T-helper 2 cell (primary cell): ENCODE measurements around the gene BRAT1.

Experiments
- DNase-seq, 5 experiments: peaks; one replicate each; pipeline versions ENCODE4 v3.0.0 to v3.0.0-alpha.2; 2012 to 2022

The BRAT1 gene

DNA sequence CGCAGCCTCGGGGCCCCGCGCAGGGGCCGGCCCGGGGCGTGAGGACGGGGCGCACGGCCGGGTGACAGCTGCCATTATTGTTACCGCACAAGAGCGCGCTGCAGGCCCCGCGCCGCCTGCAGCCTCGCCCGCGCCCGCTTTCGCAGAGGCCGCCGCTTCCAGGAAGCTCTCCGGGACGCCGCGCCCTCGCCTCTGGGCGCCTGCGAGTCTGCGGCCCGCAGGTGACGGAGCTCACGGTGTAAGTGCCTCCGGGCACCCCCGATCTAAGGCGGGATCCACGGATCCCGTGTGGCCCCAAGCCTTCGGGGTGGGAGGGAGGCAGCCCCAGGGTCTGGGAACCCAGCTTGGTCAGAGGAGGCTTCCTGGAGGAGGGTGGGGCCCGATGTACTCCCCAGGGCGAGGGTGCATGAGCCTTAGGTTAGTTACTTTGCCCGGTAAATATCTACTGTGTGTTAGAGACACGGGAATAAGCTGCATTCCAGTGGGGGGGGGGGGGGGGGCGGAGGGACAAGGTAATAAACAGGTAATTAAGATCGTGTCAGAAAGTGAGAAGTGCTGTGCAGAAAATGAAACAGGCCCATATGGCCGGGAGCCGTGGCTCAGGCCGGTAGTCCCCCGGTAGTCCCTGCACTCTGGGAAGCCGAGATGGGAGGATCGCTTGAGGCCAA lies 4.1 kb upstream of the BRAT1 start:
- DNase-seq = peak in 1 of 5 experiments; percentile 53

DNA sequence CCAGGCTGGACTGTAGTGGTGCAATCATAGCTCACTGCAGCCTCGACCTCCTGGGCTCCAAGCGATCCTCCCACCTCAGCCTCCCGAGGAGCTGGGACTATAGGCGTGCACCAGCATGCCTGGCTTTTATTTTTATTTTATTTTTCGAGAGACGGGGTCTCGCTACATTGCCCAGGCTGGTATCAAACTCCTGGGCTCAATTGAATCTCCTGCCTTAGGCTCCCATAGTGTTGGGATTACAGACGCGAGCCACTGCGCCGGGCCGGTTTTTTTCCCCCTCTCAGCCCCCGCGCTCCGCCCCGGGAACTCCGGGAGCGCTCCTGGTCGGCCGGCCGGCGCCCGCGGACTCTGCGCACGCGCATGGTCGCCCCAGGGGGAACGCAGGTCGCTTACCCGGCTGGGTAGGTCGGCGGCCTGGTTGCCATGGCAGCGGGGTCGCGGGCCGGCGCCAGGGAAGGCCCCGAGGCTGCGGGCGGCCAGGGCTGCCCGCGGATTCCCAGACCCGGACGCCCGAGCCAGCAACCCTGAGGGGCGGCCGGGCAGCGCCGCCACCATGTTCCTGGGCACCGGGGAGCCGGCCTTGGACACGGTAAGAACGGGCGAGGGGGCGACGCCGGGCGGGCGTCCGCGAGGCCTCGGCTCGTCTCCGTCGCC lies 3.4 kb upstream of the BRAT1 start, which contains the start of gene IQCE:
TSS of gene IQCE (plus strand) at position 351 of the 654 bp plus-strand sequence. CDS start at position 554, 203 bp downstream.
- DNase-seq = peak; percentile 69 to 91 (median 81)

DNA sequence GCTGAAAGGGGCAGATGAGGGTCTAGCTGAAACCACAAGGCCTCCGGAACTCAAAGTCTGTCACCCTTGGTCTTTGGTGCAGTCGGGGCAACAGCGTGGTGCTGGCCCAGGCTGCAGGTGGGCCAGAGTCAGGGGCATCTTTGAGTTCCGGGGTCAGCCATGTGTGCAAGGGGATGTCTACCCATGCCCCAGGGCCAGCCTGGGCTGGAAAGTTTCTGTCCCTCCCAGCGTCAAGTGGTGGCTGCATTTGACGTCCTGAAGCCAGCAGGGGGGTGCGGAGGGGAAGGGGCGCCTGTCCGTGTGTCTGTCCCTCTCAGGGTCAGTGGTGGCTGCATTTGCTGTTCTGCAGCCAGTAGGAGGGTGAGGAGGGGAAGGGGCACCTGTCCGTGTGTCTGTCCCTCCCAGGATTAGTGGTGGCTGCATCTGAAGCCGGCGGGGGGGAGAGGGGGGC lies 638 bp downstream of the BRAT1 start:
- no peak for DNase-seq

DNA sequence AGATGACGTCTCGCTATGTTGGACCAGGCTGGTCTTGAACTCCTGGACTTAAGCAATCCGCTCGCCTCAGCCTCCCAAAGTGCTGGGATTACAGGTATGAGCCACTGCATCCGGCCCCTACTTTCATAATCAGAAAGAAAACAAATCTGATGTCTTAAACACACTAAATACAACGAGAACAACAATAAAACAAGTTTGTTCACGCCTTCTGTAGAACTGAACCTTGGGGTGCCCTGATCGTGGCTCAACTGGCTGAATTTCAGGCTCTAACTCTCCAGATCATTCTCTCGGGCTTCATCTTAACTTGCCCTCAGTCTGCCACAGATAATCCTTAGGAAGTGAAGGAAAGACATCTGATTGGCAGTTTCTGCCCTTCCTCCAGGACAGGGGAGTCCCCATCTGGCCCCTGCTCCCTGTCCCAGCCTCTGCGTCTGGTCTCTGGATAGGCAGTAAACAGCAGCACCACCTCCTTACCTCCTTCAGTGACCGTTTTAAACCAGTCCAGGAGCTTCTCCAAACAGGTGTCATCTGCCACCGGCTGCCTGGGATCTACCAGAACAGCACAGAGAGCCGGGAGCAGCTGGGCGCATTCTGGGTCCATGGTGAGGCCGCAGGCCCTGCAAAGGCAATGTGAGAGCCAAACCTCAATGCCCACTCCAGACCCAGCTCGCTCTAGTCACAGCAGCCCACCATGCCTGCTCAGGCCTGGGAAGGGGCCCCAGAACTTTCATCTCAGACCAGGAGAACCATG lies 1.3 kb downstream of the BRAT1 start:
- DNase-seq = no peak

DNA sequence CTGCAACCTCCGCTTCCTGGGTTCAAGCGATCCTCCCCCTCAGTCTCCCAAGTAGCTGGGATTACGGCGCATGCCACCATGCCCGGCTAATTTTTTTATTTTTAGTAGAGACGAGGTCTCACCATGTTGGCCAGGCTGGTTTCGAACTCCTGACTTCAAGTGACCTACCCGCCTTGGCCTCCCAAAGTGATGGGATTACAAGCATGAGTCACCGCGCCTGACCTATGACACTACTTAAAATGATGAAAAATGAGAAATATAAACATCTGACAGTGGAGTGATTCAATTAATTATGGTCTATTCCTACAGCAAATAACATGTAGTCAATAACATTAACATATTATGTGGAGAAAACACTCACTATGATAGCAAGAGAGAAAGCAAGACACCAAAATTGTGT lies 2.2 kb downstream of the BRAT1 start:
- no peak for DNase-seq

DNA sequence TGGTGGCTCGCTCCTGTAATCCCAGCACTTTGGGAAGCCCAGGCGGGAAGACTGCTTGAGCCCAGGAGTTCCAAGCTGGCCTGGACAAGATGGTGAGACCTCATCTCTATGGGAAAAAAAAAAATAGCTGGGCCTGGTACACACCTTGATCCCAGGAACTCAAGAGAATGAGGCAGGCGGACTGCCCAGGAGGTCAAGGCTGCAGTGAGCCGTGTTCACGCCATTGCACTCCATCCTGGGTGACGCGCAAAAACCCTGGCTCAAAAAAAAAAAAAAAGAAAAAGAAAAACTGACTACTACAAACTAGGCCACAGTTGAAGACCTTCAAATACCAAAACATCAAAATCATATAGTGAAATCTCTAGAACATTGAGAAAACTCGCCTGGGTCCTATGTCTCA lies 3.9 kb downstream of the BRAT1 start:
- DNase-seq = no peak

DNA sequence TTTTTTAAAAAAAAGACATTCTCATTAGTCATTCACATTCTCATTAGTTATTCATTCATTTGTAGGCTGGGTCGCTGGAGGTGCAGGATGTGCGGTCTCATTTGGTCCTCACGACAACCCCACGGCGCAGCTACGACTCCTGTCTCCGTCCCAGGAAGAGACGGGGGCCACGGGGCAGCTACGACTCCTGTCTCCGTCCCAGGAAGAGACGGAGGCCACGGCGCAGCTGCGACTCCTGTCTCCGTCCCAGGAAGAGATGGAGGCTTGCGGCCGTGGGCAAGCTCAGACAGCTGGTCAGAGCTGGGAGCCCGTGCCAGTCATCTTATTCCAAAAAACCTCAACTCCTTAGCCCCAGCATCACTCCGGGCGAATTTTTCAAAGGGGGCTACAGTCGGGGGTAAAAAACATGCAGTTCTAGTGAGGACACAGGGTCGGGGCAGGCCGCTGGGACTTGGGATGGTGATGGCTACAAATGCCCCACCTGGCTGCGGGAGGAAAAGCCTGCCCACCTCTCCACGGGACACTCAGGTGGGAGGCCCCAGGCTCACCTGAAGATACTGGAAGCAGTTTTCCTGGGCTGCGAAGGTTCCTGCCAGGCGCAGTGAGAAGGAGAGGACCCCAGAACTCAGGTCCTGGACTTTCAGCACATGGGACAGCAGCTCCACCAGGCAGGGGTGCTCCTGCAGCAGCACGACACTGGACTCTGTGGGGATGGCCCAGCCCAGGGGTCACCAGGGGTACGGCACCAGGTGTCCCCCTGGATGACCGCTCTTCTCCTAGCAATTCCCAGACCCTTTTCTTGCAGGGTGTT lies 8.3 kb downstream of the BRAT1 start:
- DNase-seq = no peak

DNA sequence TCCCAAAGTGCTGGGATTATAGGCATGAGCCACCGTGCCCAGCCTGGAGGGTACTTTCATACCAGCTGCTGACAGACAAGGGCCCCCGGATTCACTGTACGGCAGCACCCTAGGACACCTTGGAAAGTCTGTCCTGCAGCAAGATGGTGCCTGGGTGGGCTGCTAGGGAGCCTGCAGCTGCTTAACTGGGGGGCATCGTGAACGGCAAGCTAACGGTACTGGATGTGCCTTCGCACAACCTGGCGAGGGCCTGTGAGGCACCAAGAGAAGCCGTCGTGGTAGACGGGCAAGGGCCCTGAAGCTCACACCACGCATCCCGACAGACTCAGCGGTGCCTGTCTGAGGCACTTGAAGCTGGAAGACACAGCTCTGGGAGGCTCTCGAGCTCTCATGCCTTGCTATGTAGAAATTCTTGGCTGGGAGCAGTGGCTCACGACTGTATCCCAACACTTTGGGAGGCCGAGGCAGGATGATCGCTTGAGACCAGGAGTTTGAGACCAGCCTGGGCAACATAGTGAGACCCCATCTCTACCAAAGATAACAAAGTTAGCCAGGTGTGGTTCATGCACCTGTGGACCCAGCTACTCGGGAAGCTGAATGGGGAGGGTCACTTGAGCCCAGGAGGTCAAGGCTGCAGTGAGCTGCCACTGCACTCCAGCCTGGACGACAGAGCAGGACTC lies 9.4 kb downstream of the BRAT1 start:
- no peak for DNase-seq

DNA sequence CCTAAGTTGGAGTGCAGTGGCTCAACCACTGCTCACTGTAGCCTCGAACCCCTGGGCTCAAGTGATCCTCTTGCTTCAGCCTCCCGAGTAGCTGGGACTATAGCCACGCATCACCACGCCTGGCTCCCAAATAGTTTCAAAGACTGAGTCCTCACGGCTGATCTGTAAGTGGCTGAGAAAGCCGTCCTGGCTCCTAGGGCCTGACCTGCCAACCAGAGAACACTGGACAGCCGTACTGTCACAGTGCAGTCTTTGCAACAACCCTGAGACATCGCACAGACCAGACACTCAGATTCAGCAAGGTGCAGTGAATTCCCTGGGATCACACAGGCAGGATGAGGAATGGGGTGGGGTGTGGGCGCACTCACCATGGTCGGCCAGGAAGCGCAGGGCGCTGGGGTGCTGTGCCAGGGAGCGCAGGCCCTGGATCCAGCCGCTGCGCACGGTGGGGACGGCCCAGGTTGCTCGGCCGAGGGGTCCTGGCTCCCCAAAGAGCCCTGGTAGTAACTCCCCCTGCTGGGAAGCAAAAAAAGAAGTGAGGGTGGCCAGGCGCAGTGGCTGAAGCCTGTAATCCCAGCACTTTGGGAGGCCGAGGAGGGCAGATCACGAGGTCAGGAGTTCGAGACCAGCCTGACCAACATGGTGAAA lies 10.7 kb downstream of the BRAT1 start:
- no peak for DNase-seq

DNA sequence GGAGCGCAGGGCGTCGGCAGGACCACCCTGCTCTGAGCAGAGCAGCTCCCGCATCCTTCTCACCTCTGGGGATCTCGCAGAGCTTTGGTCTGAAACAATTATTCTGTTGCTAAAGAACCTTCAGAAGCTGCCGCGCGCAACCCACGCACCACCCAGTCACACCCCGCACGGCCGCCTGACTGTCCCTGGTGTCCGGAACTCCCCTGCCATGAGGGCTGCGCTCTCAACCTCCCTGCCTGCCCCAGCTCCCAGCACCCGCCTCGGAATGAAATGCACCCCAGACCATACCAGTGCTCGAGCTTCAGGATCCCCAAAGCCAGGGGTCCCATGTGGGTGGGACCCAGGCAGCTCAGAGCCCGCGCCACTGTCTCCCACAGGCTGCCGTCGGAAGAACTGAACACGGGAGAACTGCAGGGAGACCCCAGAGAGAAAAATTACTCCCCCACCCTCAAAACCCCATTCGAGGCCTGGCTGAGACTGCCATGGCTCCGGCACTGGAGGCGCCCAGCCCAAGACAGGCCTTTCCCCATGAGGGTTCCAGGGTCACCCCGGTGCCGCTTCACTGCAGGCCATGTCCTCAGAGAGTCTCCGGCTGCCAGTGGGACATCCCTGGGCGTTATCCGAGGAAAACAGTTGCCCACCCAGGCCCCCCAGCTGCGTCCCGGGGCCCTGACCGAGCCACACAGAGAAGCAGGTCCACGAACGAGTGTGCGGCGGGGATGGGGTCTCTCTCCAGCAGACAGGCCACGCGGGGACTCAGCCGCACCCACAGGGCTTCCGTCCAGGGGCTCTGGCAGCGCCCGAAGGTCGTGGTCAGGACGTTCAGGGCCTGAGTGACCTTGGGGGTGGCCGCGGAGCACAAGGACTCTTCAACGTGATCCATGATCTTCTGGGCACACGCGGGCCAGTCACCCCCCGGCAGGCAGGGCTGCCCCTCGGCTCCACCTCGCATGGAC lies 12.1 kb downstream of the BRAT1 start:
- no peak for DNase-seq

DNA sequence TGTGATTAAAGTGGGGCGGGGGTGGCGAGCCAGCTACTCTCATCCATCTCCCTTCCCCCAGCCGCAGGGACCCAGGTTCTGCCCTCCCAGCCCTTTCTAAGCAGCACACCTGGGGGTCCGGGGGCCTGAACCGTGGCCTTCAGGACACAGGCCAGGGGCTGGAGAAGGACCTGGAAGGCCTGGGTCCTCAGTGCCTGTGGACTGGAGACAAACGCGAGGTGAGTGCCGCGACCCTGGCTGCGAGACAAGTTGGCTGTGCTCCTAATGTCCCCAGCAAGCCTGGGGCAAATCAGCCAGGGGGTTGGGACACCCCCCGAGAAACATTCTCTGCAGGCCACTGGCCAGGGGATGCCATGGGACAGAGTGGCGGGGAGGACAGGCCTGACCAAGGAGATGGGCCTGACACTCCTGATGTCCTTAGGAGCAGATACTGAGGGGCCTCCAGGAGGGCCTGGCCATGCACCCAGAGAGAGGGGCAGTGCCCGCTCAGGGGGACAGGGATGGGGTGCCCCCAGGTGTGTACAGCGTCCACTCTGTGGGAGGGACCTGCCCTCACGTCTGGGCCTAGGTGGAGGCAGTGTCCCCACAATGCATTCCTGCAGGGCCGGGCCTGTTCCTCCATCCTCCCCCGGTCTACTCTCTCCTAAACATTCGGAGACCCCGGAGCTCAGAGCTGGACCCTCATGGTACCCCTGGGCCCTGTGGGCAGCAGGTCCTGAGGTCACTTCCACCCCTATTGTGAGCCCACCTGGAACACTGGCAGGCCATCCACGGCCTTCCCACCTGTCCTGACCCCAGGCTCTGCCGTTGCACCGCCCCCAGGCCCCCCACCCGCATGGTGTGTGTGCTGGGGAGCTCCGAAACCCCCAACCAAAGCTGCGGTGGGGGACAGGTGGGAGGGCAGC lies 13.1 kb downstream of the BRAT1 start:
- no peak for DNase-seq

DNA sequence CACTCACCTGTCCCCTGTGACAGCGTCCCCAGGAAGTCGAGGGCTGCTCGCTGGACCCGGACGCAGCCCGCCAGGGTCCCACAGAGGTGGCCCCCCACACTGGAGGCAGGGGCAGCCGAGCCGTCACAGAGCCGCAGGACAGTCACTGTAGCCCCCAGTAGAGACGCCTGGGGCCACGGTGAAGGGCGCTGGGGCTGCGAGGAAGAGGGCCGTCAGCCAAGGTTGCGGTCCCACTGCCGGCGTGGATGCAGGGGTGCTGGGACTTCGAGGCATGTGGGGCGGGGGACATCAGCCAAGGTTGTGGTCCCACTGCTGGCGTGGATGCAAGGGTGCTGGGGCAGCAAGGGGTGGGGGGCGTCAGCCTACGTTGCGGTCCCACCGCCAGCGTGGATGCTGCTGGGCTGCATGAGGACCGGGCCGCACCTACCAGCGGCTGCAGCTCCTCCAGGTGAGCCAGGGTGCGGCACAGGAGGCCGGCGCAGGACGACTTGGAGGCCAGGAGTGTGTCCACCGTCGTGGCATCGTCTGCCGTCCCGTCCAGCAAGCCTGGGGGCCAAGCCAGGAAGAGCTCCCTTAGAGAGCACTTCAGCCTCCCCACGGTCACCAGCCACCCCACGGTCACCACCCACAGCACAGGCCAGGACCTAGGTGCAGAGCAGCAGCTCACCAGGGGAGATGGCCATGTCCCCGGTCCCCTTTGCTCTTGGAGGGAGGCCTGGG lies 13.9 kb downstream of the BRAT1 start:
- DNase-seq = peak in 1 of 5 experiments; percentile 7

DNA sequence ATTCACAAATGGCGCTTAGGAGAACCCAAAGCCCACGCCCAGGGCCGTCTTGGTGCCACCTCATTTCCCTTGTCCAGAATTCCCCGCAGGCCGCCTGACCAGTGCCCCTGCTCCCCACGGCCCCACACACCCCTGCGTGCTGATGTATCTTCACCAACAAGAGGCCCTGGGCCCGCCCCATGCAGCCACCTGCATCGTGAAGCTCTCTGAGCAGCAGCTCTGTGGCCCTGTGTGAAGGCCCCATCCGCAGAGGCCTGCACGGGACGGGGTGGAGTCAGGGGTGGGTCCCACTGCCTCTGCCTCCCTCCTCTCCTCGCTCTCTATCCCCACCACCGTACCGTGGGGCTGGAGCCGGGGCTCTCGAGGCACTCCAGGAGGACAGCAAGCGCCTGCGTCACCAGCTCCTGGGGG lies 14.7 kb downstream of the BRAT1 start:
- no peak for DNase-seq

DNA sequence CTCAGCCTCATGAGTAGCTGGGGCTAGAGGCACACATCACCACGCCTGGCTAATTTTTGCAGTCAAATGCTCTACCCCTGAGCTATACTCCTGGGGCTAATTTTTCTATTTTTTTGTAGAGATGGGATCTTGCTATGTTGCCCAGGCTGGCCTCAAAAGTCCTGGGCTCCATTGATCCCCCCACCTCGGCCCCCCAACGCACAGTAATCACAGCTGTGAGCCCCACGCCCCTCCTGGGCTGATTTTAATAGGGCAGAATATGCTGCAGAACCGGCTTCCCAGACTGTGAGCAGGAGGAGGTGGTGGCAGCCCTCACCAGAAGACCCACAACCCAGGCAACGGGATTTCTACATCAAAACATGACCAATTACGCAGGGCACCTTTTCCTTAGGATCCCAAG lies 15.2 kb downstream of the BRAT1 start:
- DNase-seq = no peak

DNA sequence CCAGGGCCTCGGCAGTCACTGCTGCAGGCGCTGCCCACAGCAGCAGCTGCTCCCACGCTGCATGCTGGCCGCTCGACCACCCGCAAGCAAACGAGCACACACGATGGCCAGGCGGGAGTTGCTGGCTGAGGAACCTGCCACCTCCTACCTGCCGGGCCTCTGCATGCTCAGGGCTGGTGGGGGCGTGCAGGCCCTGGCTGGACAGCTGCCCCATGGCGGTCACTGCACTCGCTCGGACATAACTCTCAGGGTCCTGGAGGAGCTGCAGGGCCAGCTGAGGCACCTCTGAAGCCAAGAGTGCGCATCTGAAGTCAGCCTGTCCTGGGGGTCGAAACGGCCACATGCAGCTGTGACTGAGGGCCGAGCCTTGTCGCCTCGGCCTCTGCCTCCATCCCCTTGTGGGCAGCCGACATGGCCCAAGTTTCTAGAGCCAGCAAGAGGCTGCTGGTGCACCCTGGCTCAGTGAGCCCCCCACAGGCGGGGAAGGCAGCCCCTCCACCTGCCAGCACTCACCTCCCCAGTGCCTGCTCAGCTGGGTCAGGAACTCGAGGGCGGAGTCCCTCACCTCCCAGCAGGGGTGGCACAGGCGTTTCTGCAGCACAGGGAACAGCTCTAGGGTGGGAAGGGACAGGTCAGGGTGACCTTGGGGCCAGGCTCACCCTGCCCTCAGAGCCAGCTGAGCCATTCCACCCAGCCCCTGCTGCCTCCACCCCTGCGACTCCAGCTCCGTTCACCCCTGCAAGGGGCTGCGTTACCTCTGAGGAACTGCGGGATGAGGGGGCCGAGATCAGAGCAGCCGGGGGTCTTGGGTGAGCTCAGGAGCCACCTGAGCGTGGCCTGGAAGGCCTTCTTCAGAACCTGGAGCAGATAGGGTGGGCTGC lies 16.1 kb downstream of the BRAT1 start:
- no peak for DNase-seq

DNA sequence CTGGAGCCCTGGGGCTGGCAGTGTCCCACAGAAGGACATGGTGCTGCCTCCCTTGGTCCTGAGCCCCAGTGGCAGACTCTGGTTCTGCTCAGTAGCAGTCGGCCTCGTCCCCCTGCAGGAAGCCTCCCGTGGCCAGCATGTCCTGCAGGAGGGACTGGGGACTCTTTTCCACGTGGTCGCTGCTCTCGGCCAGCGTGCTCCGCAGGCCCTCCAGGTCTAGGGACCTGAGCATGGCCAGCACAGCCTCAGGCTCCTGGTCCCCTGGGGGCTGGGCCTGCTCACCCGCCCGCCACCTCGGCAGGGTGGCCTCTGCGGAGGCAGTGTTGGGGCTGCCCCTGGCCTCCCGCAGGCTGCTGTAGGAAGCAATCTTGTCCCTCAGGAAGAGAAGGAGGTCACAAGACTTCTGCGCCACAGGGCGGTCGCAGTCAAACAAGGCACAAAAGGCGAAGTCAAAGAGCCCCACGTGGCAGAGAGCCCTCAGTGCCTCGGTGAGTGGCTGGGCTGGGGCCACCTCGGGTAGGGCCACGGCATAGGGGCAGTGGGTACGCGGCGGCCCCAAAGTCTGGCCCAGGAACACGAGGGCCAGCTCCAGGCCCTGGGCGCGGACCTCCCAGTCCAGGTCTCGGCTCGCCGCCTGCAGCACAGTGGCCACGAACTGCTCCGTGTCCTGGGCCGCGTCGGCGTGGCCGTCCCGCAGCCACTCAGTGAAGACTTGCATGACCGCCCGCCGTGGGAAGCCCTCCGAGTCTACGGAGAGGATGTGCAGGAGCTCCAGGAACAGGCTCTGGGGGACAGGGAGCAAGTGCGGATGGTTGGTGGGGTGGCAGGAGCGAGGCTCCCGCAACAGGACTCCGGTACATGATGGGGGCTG lies 17.1 kb downstream of the BRAT1 start:
- peak in 2 of 5 experiments; percentile 3 to 8 for DNase-seq
